Islet precursor cell (in vitro differentiated cells): ENCODE measurements around the gene CBX1.
A peak's percentile ranks its signal among the peaks of the same experiment; 100 is the strongest.
"Not testable (repeated sequence)": the region's sequence is repeated elsewhere in the genome, so short reads cannot be mapped to it uniquely, and the experiment has no call there.

ENCODE experiments used
- DNase-seq: peaks from one replicate; pipeline ENCODE4 v3.0.0-alpha.2; 2018

The CBX1 gene

DNA sequence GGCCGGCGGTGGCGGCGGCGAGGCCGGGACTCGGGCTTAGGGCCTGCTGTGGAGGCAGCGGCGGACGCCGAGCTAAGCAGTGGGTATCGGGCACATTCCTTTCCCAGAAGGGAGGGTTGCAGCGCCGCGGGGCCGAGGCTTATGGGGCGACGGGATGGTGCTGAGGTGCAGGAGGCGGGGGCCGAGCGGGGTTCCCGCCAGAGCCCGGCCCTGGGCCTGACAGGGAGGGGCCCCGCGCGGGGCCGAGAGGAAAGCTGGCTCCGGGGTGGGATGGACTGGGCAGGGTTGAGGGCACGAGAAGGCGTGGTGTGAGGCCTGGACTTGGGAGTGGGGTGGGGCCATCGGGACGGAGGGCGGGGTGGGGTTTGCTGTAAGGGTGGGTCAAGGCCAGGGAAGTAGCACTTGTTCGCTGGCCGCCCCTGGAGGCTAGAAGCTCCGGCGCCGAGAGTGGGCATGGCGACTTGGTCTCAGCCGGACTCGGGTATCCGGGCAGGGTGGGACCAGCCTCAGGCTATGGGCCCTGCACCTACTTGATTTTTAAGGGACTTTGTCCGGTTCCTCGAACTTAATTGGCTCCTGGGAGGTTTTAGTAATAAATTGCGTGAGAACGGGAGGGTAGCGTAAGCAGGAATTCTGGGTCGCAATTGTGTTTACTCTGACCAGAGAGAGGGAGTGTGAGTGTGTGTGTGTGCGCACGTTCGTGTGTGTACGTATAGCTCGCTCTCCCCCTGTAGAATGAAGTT is 52.7 kb downstream of the CBX1 start:
- peak; percentile 99 for DNase-seq

DNA sequence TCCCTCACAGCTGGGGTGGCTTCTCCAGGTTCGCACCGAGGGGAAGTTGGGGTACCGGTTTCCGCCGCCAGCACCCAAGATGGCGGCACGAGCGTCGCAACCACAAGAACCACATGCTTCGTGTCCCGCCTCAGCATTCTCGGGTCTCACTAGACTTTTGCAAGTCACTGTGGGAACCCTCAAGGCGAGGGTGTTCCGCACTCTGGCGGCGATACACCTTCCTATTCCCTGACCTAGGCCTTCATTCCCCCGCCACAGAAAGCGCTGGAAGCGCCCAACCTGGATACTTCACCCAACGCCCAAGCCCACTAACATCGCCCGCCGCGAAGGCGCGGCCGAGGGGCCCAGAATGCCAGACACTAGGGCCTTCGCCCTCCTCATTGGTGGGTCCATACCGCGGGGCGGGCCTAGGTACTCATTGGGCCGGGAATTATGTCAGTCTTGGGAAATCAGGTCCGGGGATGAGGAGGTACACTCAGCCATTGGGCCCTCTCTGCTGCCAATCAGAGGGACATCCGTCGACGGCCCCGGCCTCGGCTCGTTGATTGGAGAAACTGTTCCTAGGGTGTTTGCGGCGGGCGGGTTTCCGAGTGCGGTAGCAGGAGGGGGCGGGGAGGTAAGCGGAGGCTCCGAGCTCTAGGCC is 53.4 kb downstream of the CBX1 start, which contains the start of gene NFE2L1:
Gene NFE2L1, plus strand, starts transcription at position 619 of the 643 bp plus-strand sequence. CDS start 2,760 bp downstream, outside the sequence.
- DNase-seq: peak; percentile 100

DNA sequence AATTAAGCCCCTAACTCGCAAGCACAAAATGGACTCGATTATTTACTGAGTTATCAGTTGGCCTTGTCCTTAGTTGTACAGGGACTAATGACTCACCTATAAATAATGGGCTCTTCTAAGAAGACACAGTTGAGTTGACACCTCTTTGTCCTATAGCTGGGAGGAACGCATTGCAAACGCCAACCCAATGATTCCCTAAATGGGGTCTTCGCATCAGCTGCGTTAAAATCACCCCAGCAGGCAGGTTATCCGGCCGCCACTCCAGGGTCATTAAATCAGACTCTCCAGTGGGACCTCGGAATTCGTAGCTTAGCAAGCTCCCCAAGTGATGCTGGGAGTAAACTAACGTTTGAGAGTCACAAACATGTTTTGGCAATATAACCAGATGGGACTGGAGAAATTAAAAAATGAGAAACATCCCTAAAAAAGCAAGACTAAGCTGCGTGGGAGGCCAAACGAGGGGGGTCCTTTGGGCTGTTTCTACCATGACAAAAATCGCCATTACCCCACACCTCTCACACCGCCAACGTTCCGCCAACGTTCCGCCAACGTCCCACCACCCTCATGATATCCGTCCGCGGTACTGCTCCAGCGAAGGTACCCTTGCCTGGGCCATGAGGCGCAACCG is 54.1 kb downstream of the CBX1 start:
- DNase-seq: no peak

DNA sequence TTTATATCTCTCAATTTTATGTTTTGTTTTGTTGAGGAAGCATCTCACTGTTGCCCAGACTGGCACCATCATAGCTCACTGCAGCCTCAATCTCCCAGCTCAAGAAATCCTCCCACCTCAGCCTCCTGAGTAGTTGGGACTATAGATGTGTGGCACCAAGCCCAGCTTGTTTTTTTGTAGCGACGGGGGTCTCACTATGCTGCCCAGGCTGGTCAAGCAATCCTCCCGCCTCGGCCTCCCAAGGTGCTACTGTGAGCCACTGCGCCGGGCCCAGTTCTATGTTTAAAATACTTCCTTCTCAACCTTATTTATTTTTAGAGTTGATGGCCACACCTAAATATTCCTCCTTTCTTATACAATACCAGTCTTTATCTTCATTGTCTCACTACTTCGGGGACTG is 55.0 kb downstream of the CBX1 start:
- no peak for DNase-seq

DNA sequence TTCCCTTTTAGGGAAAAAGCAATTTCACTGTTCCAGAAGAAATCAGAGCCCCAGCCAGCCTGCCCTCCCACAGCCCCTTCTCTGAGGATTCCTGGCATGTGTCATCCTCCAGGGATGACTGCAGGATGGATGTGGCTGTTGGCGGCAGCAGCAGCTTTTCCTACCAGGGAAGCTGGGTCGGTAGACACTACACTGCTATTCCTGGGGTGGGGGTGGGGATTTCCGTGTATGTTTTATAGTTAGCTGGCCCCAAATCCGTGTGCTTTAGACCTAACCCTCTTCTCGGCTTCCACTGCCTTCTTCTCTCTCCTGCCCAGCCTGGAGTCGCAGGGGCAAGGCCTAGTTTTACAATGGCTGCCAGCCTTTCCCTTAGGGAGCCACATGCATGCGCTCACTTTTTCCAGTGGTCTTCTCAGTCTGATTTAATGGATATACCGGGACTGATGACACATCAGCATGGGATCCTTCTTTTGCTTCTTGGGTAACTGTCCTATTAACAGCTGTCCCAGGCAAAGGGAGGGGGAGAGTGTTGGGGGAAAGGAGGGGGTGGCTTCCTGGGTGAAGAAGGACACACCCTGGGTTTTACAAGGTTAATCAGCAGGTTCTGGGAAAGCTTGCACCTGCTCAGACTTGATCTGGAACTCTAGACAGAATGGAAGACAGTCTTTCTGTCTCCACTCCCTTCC is 55.8 kb downstream of the CBX1 start:
- peak; percentile 74 for DNase-seq

DNA sequence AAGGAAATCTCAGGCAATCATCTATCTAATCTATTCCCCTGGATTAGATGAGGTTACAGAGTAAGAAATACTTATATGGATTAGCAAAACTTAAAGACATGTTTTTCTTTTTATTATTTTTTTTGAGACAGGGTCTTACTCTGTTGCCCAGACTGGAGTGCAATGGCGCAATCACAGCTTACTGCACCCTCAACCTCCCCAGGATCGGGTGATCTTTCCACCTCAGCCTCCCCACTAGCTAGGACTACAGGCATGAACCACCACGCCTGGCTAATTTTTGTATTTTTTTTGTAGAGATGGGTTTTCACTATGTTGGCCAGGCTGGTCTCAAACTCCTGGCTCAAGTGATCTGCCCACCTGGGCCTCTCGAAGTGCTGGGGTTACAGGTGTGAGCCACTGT is 56.4 kb downstream of the CBX1 start:
- DNase-seq: no peak

DNA sequence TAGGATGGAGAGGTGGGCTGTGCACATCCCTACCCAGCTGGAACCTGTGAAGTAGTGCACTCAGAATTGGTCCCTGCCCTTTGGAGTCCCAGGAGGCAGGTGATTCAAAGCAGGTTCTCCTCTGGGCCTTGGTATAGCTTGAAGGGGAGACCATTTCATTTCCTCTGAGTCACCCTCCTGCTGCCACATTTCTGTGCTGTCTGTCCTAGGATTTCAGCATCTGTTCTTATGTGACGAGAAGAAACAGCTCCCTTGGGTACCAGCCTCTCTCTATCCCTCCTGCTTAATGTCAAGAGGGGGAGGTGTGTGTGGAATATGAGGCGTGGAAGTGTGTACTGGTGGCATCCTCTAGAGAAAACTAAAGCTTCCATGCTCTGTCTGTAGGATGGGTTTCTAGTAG is 58.1 kb downstream of the CBX1 start:
- DNase-seq: no peak

DNA sequence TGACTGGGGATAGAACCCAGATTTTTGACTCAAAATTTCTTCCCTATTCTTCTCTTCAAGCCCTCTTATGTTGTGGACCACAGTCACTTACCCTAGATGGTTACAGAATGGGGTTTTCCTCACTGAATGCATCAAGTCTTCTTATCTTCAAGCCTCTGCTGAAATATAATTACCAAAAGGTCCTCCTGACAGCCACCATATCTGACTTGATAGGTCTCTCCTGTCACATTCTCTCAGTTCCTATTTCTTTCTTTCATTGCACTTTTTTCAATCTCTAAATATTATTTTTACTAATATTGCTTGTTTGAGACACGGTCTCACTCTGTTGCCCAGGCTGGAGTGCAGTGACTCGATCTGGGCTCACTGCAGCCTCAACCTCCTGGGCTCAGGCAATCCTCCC is 62.6 kb downstream of the CBX1 start:
- DNase-seq: no peak

DNA sequence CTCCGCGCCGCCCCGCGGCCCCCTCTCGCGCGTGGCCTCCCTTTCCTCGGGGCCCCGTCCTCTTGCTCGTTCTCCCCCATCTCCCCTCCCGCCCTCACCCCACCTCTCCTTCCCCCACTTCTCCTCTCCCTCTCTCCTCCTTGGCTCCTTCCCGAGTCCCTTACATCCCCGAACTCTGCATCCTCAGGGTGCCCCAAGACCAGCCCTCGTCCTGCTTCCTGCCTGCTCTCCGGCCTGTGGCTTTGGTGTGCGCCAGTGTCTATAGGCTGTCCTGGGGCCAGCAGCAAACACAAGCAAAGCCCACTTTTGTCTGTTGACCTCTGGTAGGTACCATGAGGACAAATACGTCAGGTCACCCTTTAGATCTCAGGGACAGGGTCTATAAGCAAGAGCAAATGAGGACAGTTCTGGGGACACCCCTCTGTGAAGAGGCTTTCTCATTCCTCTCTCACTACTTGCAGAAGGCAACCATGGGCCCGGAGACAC is 63.4 kb downstream of the CBX1 start:
- no peak for DNase-seq

DNA sequence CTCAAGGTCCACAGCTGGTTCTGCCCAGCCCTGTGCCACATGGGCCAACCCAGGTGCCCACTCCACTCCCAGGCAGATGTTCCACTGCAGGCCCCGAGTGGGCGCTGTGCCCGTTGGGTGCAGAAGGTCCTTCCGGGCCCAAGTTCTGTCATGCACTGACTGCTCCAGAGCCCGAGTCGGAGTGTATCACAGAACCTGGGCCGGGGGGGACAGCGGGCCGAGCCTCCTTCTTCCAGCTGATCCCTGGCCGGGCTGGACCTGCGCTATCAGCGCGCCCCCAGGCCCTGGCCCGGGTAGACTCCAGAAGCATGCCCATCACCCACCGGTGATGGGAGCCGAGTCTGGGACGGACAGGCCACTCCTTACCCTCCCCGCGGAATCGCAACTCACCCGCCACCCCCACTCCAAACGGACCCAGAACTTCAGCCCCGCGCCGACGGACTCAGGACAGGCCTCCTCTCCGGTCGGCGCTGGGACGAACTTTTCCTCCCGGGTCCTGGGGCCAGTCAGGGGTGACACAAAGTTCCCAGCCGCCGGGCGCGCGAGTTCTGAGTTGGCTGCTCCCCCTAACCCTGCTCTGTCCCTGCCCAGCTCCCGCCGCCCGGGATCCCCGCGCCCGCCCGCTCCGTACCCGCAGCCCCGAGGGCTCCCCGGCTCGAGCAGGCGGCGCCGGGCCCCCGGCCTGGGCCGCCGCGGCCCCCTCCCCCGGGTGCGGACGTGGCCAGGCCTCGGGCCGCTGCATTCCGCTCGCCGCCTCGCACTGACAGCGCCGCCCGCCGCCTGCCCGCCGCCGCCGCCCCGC is 64.0 kb downstream of the CBX1 start, which contains the start of gene COPZ2:
Gene COPZ2, minus strand, starts transcription at position 762 of the 802 bp plus-strand sequence. Its CDS starts 20 bp downstream, at position 742.
- peak; percentile 75 for DNase-seq

DNA sequence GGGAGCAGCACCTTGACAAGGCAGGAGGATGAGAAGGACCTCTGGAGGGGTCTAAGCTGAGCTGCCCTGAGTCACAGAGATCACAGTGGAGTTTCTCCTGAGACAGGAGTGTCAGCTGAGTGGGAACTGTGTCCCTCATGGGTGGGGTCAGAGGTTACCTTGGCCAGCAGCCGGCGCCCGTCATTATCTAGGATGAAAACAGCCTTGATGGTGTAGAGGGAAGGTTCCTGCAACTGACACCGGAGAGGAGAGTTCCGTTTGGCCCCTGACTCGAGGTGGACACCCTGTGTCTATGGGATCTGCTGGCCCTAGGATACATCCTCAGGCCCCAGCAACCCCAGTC is 64.6 kb downstream of the CBX1 start:
- no peak for DNase-seq

DNA sequence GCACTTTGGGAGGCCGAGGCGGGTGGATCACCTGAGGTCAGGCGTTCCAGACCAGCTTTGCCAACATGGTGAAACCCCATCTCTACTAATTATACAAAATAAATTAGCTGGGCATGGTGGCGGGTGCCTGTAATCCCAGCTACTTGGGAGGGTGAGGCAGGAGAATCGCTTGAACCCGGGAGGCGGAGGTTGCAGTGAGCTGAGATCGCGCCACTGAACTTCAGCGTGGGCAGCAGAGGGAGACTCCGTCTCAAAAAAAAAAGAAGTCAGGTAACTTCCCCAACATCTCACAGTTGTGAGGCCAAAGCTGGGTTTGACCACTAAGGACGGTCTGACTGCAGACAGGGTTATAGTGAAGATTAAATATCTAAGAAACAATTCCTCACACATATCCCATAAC is 66.5 kb downstream of the CBX1 start:
- not testable (repeated sequence) for DNase-seq

DNA sequence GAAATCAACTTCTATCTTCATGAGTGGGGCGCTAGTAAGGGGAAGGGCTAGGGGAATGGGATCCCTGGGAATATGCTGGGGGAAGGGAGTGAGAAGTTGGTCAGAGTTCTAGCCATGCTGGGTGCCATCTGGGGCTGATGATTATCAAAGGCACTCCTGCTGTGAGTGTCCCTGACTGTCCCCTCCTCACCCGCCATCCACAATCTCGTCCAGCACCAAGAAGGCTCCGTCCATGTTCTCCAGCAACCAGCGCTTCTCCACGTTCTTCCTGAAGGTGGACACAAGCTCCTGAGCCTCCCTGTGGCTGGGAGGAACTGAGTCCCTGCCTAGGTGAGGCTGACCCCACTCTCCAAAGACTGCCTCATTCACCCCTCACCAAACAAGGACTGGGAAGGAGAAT is 69.3 kb downstream of the CBX1 start:
- DNase-seq: no peak

DNA sequence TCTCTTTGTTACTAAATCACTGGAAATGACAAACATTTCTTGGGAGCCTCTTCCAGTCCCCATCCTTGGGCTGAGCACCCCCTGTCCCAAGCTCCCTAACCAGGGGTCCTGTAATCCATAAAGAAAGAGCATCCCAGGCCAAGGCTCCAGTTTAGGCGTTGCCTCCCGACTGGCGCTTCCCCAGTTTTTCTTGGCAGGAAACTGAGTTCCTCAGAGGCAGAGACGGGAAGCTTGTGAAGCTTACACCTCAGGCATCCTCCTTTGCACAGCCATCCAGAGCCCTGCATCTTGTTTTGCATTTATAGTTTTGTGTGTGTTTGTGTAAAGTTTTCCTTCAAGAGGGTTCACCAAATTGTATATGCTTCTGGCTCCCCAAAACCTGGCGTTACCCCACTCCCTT is 70.7 kb downstream of the CBX1 start:
- DNase-seq: no peak

DNA sequence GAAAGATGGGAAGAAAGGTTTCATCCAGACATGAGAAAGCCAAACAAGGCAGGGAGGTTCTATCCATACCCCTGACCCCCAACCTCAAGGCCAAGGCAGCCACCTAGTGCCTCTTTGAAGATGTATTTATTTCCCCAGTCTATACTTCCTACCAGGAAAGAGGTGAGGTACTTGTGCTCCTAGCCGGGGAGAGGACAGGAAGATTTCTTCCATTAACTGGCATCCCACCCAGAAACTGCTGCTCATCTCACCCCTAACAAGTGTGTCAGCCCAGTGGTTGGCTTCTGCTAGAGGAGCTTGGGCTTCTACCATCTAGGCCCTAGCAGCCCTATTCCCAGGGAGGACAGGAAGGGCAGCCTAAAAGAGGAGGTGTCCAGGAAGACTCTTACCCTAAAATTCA is 72.5 kb downstream of the CBX1 start:
- no peak for DNase-seq

DNA sequence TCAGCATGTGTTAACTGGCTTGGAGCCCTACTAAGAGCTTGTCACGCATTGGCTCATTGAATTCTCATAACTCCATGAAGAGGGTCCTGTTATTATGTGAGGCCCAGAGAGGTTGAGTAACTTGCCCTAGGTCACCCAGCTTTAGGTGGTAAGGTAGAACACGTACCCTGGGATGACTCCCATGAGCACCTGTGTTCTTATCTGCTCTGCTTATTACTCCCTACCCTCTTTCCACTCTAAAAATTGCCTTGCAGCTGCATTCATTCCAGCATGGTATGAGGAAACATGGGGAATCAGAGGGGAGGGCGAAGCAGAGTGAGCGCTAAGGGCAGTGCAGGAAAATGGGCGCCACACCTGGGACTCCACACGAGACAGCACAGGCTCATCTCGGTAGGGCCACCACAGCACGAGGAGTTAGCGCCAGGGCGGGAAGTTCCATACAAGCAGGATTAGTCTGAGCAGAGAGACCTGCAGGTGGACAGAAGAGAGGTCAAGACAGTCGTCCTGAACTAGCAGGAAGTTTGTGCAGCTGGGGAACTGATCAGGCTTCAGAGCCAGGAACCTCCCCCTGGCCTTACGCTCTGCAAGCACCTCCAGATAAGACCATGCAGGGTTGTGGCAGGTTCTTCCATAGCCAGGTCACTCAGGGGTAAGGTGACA is 73.8 kb downstream of the CBX1 start:
- no peak for DNase-seq

DNA sequence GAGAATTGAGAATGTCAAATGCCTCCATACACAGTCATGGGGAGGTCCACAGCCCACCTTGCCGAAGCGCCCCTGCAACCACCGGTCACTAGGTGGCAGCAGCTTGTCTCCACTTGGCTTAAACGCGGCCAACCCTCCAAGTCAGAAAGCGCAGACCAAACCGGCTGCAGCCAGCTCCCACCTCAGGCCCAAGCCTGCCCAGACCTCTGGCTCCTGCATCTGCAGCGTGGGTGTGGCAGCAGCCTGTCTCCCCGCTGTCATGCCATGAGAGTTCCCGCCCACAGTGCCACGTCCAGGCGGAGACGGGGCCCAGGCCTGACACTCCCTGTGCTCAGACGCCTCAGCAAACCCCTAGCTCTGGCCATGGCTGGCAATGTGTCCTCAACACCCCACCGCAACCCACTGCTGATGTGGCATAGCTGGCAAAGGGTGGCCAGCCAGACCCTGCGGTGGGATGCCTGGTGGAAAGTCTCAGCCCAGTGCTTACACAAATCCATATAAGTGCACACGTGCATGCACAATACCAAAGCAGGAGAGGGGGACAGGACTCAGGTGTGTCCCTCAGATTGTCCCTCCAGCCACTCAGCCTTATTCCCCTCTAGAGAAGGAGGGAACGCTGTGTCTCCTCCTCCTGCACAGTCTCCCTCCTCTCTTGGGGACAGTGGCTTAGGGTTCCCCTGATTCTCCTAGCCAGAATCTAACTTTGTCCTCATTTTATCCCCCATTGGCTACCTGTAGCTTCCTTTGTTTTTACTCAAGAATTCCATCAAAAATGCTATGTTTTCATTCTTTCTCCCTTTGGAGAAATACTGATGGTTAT is 74.6 kb downstream of the CBX1 start:
- DNase-seq: peak; percentile 98

DNA sequence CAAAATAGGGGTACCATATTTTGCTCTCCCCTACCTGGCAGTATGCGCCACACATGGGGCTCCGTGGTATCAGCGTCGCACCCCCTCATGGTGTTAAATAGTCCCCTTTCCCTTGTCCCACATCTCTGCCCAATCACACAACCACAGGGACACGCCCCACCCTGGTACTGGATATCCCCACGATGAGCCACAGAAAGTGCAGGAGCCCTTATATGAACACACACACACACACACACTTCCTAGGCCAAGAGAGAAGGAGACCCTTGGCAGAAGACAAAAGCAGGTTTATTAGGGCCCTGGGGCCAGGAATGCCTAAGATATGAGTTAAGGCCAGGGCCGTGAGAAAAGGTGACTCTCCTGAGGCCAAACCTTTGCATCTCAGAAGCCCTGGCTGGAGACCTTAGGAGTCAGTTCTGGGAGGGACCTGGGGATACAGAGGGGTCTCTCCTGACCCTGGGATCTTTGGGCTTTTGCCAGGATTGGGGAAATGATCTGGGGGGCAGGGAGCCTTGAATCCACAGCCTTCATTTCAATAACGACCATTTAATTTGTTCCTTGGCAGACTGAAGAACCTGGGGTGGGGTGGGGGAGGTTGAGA is 75.3 kb downstream of the CBX1 start:
- DNase-seq: peak; percentile 95

DNA sequence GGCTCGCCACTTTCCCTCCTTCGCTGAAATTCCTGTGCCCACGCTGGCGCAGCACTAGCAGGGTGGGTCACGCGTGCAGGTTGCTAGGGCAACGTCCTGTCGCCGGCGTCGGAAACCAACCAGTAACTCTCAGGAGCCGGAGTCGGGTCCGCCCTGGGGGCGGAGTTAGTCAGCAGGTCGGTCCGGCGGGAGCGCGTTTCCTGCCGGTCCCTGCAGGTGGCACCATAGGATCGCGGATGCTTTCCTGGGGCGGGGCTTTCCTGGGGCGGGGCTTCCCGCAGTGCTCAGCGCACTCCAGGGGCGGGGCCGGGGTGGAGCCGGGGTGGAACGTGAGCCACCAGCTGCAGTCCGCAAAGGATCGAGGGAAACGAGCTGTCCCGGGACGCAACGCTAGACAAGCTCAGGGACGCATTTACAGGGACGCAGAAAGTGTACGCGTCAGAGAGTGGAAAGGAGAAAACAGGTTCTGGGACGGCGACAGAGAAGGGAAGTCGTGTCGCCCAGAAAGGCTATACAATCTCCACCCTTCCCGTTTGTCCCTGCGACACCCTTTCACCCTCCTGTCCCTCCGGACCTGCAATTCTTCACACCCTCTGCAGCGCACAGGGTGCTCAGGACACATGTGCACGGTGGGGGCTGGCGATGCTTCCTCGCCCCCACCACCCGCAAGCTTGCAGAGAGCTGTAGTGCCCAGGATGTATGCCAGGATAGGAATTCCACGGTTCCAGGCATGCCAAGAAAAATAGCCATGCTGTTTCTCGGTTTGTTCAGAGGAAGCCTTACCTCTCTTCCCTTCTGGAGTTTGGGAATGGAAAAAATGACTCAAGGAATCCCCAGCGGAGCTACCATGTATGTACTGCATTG is 76.0 kb downstream of the CBX1 start:
- peak; percentile 99 for DNase-seq
